SK-N-SH (cell line): Measurements from ENCODE around the gene USP22. TPM values are rescaled to one million over a fixed set of nuclear protein-coding genes. Genes with fewer than 3 reads are reported as not detected.

Experiments
- CTCF ChIA-PET: fragments of 300-600, 350-600 bp; formaldehyde crosslinking; extraction: SDS; loops from one replicate; lab custom pipeline; 2021; lab: Yijun Ruan, JAX
- POLR2A ChIA-PET: fragments of 350-600 bp; sonication (Branson Sonifier 250); formaldehyde crosslinking; extraction: SDS; loops from one replicate; lab custom pipeline; 2020; ENCODE audit warnings: antibody characterized with exemption, inconsistent platforms; lab: Yijun Ruan, JAX
- DNase-seq: peaks from one replicate; pipeline ENCODE4 v3.0.0; 2012
- H2AFZ ChIP-seq: fragments of 200-600 bp; sonication (generic); 2 replicates; pipeline ENCODE4 v1.8.1; 2016; ENCODE audit warnings: antibody characterized with exemption, mild to moderate bottlenecking, low read depth
- H3F3A ChIP-seq: fragments of 200-600 bp; sonication (generic); replicated peaks from 2 replicates; pipeline ENCODE3; 2016; ENCODE audit warnings: antibody characterized with exemption, mild to moderate bottlenecking; ENCODE audit not compliant: insufficient read depth
- H3K27ac ChIP-seq, 2 experiments: fragments of 200-500 bp in 1 of 2; fragments of 200-600 bp in 1 of 2; sonication (Bioruptor generic) in 1 of 2; sonication (generic), shearing (Covaris generic) in 1 of 2; 2 replicates each; pipeline versions ENCODE4 v1.5.1 to v1.6.1; 2014 to 2016; ENCODE audit warnings: low read depth in 2 of 2, inconsistent platforms in 1 of 2, low read length in 1 of 2, mild to moderate bottlenecking in 1 of 2, mixed read lengths in 1 of 2
- H3K27me3 ChIP-seq: fragments of 200-600 bp; sonication (generic), shearing (Covaris generic); 2 replicates; pipeline ENCODE4 v1.6.1; 2016; ENCODE audit warnings: mixed run types; ENCODE audit not compliant: insufficient read depth
- H3K36me3 ChIP-seq, 2 experiments: fragments of 200-500 bp in 1 of 2; fragments of 200-600 bp in 1 of 2; sonication (Bioruptor generic) in 1 of 2; sonication (generic) in 1 of 2; replicated peaks in 1 of 2; 2 replicates each; pipeline versions ENCODE3 to v1.5.1; 2014 to 2016; ENCODE audit warnings: low read length in 1 of 2, mild to moderate bottlenecking in 1 of 2; ENCODE audit not compliant: insufficient read depth in 2 of 2, control insufficient read depth in 1 of 2
- H3K4me1 ChIP-seq, 2 experiments: fragments of 200-500 bp in 1 of 2; fragments of 200-600 bp in 1 of 2; sonication (Bioruptor generic) in 1 of 2; sonication (generic), shearing (Covaris generic) in 1 of 2; 2 replicates each; pipeline versions ENCODE4 v1.5.1 to v1.6.1; 2014 to 2016; ENCODE audit warnings: low read depth in 1 of 2, low read length in 1 of 2, mixed run types in 1 of 2; ENCODE audit not compliant: insufficient read depth in 2 of 2, control insufficient read depth in 1 of 2
- H3K4me2 ChIP-seq: fragments of 200-600 bp; sonication (generic), shearing (Covaris generic); 2 replicates; pipeline ENCODE4 v1.6.1; 2017; ENCODE audit warnings: mixed run types
- H3K4me3 ChIP-seq, 2 experiments: fragments of 200-500 bp in 1 of 2; fragments of 200-600 bp in 1 of 2; sonication (Bioruptor generic) in 1 of 2; sonication (generic), shearing (Covaris generic) in 1 of 2; 2 replicates each; pipeline versions ENCODE4 v1.5.1 to v1.8.1; 2014 to 2016; ENCODE audit warnings: low read depth in 2 of 2, inconsistent platforms in 1 of 2, low read length in 1 of 2, mild to moderate bottlenecking in 1 of 2, mixed read lengths in 1 of 2, moderate library complexity in 1 of 2
- H3K79me2 ChIP-seq: fragments of 200-600 bp; sonication (generic); 2 replicates; pipeline ENCODE4 v1.8.1; 2017; ENCODE audit warnings: mild to moderate bottlenecking; ENCODE audit not compliant: insufficient read depth
- H3K9ac ChIP-seq: fragments of 200-600 bp; sonication (generic); 2 replicates; pipeline ENCODE4 v1.6.1; 2017; ENCODE audit warnings: mixed run types
- H3K9me2 ChIP-seq: fragments of 200-600 bp; sonication (generic); 2 replicates; pipeline ENCODE4 v1.6.1; 2017; ENCODE audit warnings: mixed run types
- H3K9me3 ChIP-seq: fragments of 200-600 bp; sonication (generic); 2 replicates; pipeline ENCODE4 v1.6.1; 2017; ENCODE audit warnings: mixed run types, mild to moderate bottlenecking, moderate library complexity
- H4K20me1 ChIP-seq: fragments of 200-600 bp; sonication (generic); 2 replicates; pipeline ENCODE4 v1.6.1; 2017; ENCODE audit warnings: mild to moderate bottlenecking, mixed run types; ENCODE audit not compliant: insufficient read depth
- EZH2phosphoT487 ChIP-seq: fragments of 200-600 bp; sonication (generic); IDR thresholded peaks from 2 replicates; pipeline ENCODE4 v1.6.1; 2017; ENCODE audit warnings: low read depth, mixed run types, mild to moderate bottlenecking, antibody characterized with exemption, moderate library complexity, borderline replicate concordance
- FOSL2 ChIP-seq: IDR thresholded peaks from 2 replicates; pipeline ENCODE4 v1.4.0; 2012; ENCODE audit warnings: low read depth, mild to moderate bottlenecking, moderate library complexity, borderline replicate concordance
- FOXM1 ChIP-seq: IDR thresholded peaks from 2 replicates; pipeline ENCODE4 v1.4.0; 2012; ENCODE audit warnings: low read depth, mild to moderate bottlenecking
- GABPA ChIP-seq: IDR thresholded peaks from 2 replicates; pipeline ENCODE4 v1.4.0; 2012; ENCODE audit warnings: low read depth, mild to moderate bottlenecking
- MEF2A ChIP-seq: IDR thresholded peaks from 2 replicates; pipeline ENCODE4 v1.4.0; 2012; ENCODE audit warnings: low read depth, borderline replicate concordance
- NFIC ChIP-seq: IDR thresholded peaks from 2 replicates; pipeline ENCODE4 v1.4.0; 2012; ENCODE audit warnings: borderline replicate concordance
- NRF1 ChIP-seq: IDR thresholded peaks from 2 replicates; pipeline ENCODE4 v1.6.1; 2012; ENCODE audit warnings: low read depth, mild to moderate bottlenecking, low read length
- POLR2AphosphoS5 ChIP-seq: IDR thresholded peaks from 2 replicates; pipeline ENCODE4 v1.6.1; 2012; ENCODE audit warnings: low read depth, low read length
- RFX5 ChIP-seq: IDR thresholded peaks from 2 replicates; pipeline ENCODE4 v1.6.1; 2012; ENCODE audit warnings: mild to moderate bottlenecking, improper control_type of control experiment, low read length
- SMC3 ChIP-seq: IDR thresholded peaks from 2 replicates; pipeline ENCODE4 v1.6.1; 2012; ENCODE audit warnings: low read depth, low read length, improper control_type of control experiment
- TAF1 ChIP-seq: IDR thresholded peaks from 2 replicates; pipeline ENCODE4 v1.6.1; 2012; ENCODE audit warnings: low read depth, mild to moderate bottlenecking, low read length, moderate library complexity, borderline replicate concordance
- TCF12 ChIP-seq: IDR thresholded peaks from 2 replicates; pipeline ENCODE4 v1.4.0; 2012
- TEAD4 ChIP-seq: IDR thresholded peaks from 2 replicates; pipeline ENCODE4 v1.4.0; 2012; ENCODE audit warnings: mild to moderate bottlenecking, borderline replicate concordance; ENCODE audit not compliant: insufficient read depth
- WGBS: methylation state at CpG from one replicate; pipeline ENCODE4 v1.1.6; 2017; ENCODE audit warnings: low lambda C conversion rate; 5-methylcytosine and 5-hydroxymethylcytosine counted together
- polyA plus RNA-seq, 3 experiments: library from polyadenylated mRNA; depleted of rRNA; stranded (reverse); fragments of >200 nt; gene quantifications; 2 replicates each; pipeline ENCODE4 v1.2.3, GENCODE V29; 2012
- TF ChIP-seq, protein P1 (sequence below): IDR thresholded peaks from 2 replicates; pipeline ENCODE4 v1.6.1; 2012; ENCODE audit warnings: mild to moderate bottlenecking, low read depth, low read length, moderate library complexity

The USP22 gene
- polyA plus RNA-seq, 1 of the 3 experiments (the other 2 are of a cell fraction): 142 TPM

DNA sequence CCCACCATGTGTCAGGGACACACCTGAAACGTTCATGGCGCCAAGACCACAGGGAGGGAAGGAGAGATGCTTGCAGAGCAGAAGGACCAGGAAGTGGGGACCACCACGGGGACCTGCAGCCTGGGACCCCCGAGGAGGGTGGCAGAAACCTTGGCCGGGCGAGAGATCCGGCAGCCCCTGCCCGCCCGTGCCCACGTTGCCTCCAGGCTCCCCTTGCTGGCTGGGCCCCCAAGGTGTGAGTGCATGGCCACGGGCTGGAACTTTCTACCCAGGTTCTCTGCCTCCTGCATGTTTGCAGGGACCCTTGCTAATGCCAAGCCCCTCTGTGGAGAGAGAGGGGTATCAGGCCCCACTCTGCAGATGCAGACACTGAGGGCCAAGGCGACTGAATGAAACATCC is 50.4 kb downstream of the USP22 start:
- Histone ChIP-seq H3K4me1 (peaks cover 3 to 13% of the 10 kb centered on the region in 2 experiments; a peak in 1 of 4 replicates), H3F3A (peaks cover 15% of the 10 kb centered on the region), H3K27me3 (no peaks in the 10 kb centered on the region), H4K20me1 (0 out of 2 replicates have a peak, but pooled peaks cover 5% of the 10 kb centered on the region), H3K4me2 (peak overlapping the region; percentile 55; the same call in 1 of the 2 replicates), H3K36me3 (peaks cover 0 to under 1% of the 10 kb centered on the region in 2 experiments), H2AFZ (no peak overlapping the region), H3K79me2 (no peaks in the 10 kb centered on the region), H3K4me3 (0 out of 4 replicates have a peak overlapping the region, but pooled peaks of 1 of the 2 experiments have one; percentile 54), H3K9me3 (no peaks in the 10 kb centered on the region), H3K9me2 (no peaks in the 10 kb centered on the region), H3K27ac (no peak overlapping the region; a peak in 1 of 4 replicates), H3K9ac (peak overlapping the region; percentile 54; the same call in 1 of the 2 replicates)
- WGBS: 51% methylated on average over 8 of the region's 12 CpGs
- no peak for DNase-seq
- ChIA-PET POLR2A (interaction anchor here (0.6 to 0.7 kb wide), 3 partner anchors 18 to 140 kb away, joined by 3 read pairs; no protein-coding TSS in a partner anchor), CTCF (interaction anchor here (0.8 to 1.5 kb wide), 17 partner anchors 10 to 191 kb away, joined by 3 to 11 read pairs (median 4); no protein-coding TSS in a partner anchor)
- TF ChIP-seq SMC3 (no peak), TAF1 (no peak), GABPA (no peak), TEAD4 (no peak), FOSL2 (no peak), EZH2phosphoT487 (no peak), NFIC (no peak), RFX5 (no peak), MEF2A (no peak), NRF1 (no peak), TCF12 (no peak), POLR2AphosphoS5 (no peak)
- TF ChIP-seq, protein P1, sequence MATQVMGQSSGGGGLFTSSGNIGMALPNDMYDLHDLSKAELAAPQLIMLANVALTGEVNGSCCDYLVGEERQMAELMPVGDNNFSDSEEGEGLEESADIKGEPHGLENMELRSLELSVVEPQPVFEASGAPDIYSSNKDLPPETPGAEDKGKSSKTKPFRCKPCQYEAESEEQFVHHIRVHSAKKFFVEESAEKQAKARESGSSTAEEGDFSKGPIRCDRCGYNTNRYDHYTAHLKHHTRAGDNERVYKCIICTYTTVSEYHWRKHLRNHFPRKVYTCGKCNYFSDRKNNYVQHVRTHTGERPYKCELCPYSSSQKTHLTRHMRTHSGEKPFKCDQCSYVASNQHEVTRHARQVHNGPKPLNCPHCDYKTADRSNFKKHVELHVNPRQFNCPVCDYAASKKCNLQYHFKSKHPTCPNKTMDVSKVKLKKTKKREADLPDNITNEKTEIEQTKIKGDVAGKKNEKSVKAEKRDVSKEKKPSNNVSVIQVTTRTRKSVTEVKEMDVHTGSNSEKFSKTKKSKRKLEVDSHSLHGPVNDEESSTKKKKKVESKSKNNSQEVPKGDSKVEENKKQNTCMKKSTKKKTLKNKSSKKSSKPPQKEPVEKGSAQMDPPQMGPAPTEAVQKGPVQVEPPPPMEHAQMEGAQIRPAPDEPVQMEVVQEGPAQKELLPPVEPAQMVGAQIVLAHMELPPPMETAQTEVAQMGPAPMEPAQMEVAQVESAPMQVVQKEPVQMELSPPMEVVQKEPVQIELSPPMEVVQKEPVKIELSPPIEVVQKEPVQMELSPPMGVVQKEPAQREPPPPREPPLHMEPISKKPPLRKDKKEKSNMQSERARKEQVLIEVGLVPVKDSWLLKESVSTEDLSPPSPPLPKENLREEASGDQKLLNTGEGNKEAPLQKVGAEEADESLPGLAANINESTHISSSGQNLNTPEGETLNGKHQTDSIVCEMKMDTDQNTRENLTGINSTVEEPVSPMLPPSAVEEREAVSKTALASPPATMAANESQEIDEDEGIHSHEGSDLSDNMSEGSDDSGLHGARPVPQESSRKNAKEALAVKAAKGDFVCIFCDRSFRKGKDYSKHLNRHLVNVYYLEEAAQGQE: no peak

DNA sequence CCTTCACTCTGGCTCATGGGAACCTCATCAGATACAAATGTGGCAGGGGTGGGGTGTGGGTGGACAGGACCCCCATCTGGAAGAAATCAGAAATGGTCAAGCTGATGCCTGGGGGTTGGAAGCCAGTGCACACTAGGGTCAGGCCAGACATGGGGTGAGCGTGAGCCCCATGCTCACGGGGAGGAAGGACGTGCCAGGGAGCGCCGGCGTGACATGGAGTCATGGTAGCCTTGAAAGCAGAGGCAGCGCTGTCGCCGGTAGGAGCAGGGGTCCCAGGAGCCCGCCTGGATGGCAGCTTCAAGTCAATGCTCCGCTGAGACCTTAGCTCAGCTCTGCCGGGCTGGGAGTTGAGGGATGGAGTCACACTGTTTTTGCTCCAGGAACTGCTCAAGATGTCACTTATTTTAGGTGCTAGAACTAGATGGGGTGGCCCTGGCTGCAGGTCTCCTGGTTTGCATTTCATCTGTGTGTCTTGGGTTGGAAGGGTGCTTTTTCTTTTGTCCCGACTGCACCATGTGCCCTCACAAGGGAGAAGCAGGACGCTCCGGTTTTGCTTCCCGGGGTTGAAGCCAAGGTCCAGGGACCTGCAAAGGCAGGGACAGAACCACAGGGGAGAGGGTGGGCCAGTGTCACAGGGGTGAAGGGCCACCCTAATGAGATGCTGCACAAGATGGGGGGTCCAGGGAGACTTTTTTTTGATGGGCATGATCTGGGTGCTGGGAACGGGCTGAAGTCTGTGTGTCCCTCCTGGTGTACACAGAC is 51.4 kb downstream of the USP22 start:
- H3K4me1 ChIP-seq: peaks cover 3 to 13% of the 10 kb centered on the region in 2 experiments; a peak in 1 of 4 replicates
- ChIA-PET POLR2A (no interaction called here), CTCF (interaction anchor here (1.0 kb wide), 1 partner anchor 190 kb away, joined by 4 read pairs; no protein-coding TSS in a partner anchor)
- H3K27ac ChIP-seq: no peak overlapping the region
- no peak overlapping the region for H3K4me3 ChIP-seq
- H3K9me2 ChIP-seq: no peaks in the 10 kb centered on the region
- 0 out of 2 replicates have a peak, but pooled peaks cover under 1% of the 10 kb centered on the region for H4K20me1 ChIP-seq
- no peak overlapping the region for H2AFZ ChIP-seq
- DNase-seq: no peak
- 83% methylated on average over 16 of the region's 17 CpGs for WGBS
- H3K9me3 ChIP-seq: no peaks in the 10 kb centered on the region
- H3K79me2 ChIP-seq: no peaks in the 10 kb centered on the region
- 0 out of 2 replicates have a peak, but pooled peaks have one; percentile 2 for TF ChIP-seq POLR2AphosphoS5
- TF ChIP-seq FOXM1: no peak
- no peak overlapping the region for H3K9ac ChIP-seq
- H3F3A ChIP-seq: peaks cover 10% of the 10 kb centered on the region
- no peak overlapping the region for H3K4me2 ChIP-seq
- no peaks in the 10 kb centered on the region for H3K27me3 ChIP-seq
- H3K36me3 ChIP-seq: peaks cover 2 to 8% of the 10 kb centered on the region in 2 experiments
